Esophagus (tissue), 2 donors: Measurements from ENCODE around the gene CERK. TPM values are rescaled to one million over a fixed set of nuclear protein-coding genes. Genes with fewer than 3 reads are reported as not detected.

Experiments used
- H3K27ac ChIP-seq, 2 donors: one replicate each; pipeline ENCODE4 v1.5.1; 2013; ENCODE audit warnings: low read depth in 2 of 2, mild to moderate bottlenecking in 2 of 2, inconsistent platforms in 1 of 2, low read length in 1 of 2, moderate library complexity in 1 of 2
- H3K27me3 ChIP-seq, 2 donors: one replicate each; pipeline ENCODE4 v1.6.1; 2013; ENCODE audit warnings: low read length in 2 of 2, control low read depth in 1 of 2, mild to moderate bottlenecking in 1 of 2; ENCODE audit not compliant: insufficient read depth in 2 of 2, control insufficient read depth in 1 of 2
- H3K36me3 ChIP-seq, 2 donors: one replicate each; pipeline ENCODE4 v1.6.1; 2013; ENCODE audit warnings: low read length in 1 of 2; ENCODE audit not compliant: control insufficient read depth in 2 of 2, insufficient read depth in 2 of 2
- H3K4me1 ChIP-seq, 2 donors: one replicate each; pipeline ENCODE4 v1.6.1; 2013; ENCODE audit warnings: low read length in 1 of 2; ENCODE audit not compliant: control insufficient read depth in 2 of 2, insufficient read depth in 2 of 2
- H3K4me3 ChIP-seq, 2 donors: one replicate each; pipeline ENCODE4 v1.5.1; 2013; ENCODE audit warnings: low read length in 2 of 2, mild to moderate bottlenecking in 2 of 2, low read depth in 1 of 2, moderate library complexity in 1 of 2
- H3K9me3 ChIP-seq, 2 donors: one replicate each; pipeline ENCODE4 v1.6.1; 2013; ENCODE audit warnings: mild to moderate bottlenecking in 2 of 2, low read depth in 1 of 2, low read length in 1 of 2, moderate library complexity in 1 of 2; ENCODE audit not compliant: control insufficient read depth in 2 of 2, insufficient read depth in 1 of 2
- WGBS, 2 donors: extraction: QIAGEN DNeasy Blood & Tissue Kit; methylation state at CpG; one replicate each; pipeline ENCODE4 v1.1.7; 2013; 5-methylcytosine and 5-hydroxymethylcytosine counted together
- polyA plus RNA-seq, 2 donors: library from polyadenylated mRNA; stranded (reverse); fragments of 200-250 nt; gene quantifications; one replicate each; pipeline ENCODE4 v1.2.3, GENCODE V29; 2013
- donor health status: healthy with polysubstance abuse.
- donor health status: Bipolar disorder and iron deficiency.

CERK gene
- polyA plus RNA-seq, 2 donors = 8.7 to 13.4 TPM

- Histone ChIP-seq H3K36me3 (peaks cover 6 to 25% of the 10 kb centered on the region in 2 donors), H3K4me1 (peaks cover 0 to 3% of the 10 kb centered on the region in 2 donors), H3K27me3 (no peaks in the 10 kb centered on the region), H3K4me3 (no peak overlapping the region), H3K9me3 (no peaks in the 10 kb centered on the region), H3K27ac (no peak overlapping the region)
- WGBS, 2 donors = 80 to 88% methylated on average over 15 of the region's 15 CpGs
Observed at GRCh38 chr22:46687048-46687444, 51.0 kb downstream of the CERK start.

GRCh38 chr22:46686221-46687047, 51.6 kb downstream of the CERK start:
- H3K27ac ChIP-seq = peak overlapping the region in 1 of 2 donors; percentile 37

DNA sequence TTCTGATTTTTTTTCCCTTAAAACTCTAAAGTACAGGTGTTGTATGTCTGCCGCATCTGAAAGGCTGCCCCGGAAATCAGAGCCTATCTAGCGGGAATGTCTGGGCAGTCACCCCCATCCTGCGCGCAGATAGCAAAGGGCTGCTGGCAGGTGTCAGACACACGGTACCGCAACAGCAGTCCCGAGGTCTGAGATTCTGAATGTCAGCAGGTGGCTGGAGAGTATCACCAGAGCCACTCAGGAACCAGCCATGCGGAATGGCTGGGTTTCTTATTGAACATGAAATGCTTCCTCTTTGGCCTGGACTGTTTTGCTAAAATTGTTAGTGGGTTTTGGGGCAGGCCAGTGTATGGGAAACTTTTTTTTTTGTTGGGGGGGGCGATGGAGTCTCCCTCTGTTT, 53.3 kb downstream of the CERK start:
- H3K36me3 ChIP-seq = peaks cover 0 to 13% of the 10 kb centered on the region in 2 donors
- H3K9me3 ChIP-seq = no peaks in the 10 kb centered on the region
- 71 to 82% methylated on average over 10 of the region's 10 CpGs for whole genome bisulfite sequencing, 2 donors
- peaks cover 0 to 3% of the 10 kb centered on the region in 2 donors for H3K4me1 ChIP-seq
- H3K27ac ChIP-seq = no peak overlapping the region
- no peaks in the 10 kb centered on the region for H3K27me3 ChIP-seq
- H3K4me3 ChIP-seq = no peak overlapping the region

More at GRCh38 chr22:46686221-46687047, 51.6 kb downstream of the CERK start:
- 63 to 80% methylated on average over 33 of the region's 33 CpGs for WGBS, 2 donors
- Histone ChIP-seq H3K9me3 (no peaks in the 10 kb centered on the region), H3K27me3 (no peaks in the 10 kb centered on the region), H3K4me3 (no peak overlapping the region), H3K36me3 (peaks cover 6 to 19% of the 10 kb centered on the region in 2 donors), H3K4me1 (peaks cover 0 to 3% of the 10 kb centered on the region in 2 donors)

- H3K27ac ChIP-seq = no peak overlapping the region
- H3K4me1 ChIP-seq = peaks cover 0 to 3% of the 10 kb centered on the region in 2 donors
- no peaks in the 10 kb centered on the region for H3K9me3 ChIP-seq
- H3K4me3 ChIP-seq = no peak overlapping the region
- H3K36me3 ChIP-seq = peaks cover 0 to 18% of the 10 kb centered on the region in 2 donors
- WGBS, 2 donors = 91 to 92% methylated on average over 19 of the region's 19 CpGs
- H3K27me3 ChIP-seq = no peaks in the 10 kb centered on the region
Observed at GRCh38 chr22:46682011-46682731, 55.9 kb downstream of the CERK start.

GRCh38 chr22:46681010-46681409, 57.0 kb downstream of the CERK start:
- no peaks in the 10 kb centered on the region for H3K9me3 ChIP-seq
- H3K27ac ChIP-seq = no peak overlapping the region
- H3K27me3 ChIP-seq = no peaks in the 10 kb centered on the region
- WGBS, 2 donors = 78 to 85% methylated on average over 7 of the region's 7 CpGs
- H3K4me1 ChIP-seq = peaks cover 0 to 3% of the 10 kb centered on the region in 2 donors
- H3K4me3 ChIP-seq = no peak overlapping the region
- H3K36me3 ChIP-seq = peaks cover 0 to 21% of the 10 kb centered on the region in 2 donors

GRCh38 chr22:46679706-46680269, 58.3 kb downstream of the CERK start:
- H3K27ac ChIP-seq = no peak overlapping the region
- WGBS, 2 donors = 63 to 66% methylated on average over 16 of the region's 16 CpGs
- H3K4me1 ChIP-seq = peaks cover 0 to 3% of the 10 kb centered on the region in 2 donors
- no peak overlapping the region for H3K4me3 ChIP-seq
- H3K9me3 ChIP-seq = no peaks in the 10 kb centered on the region
- H3K27me3 ChIP-seq = no peaks in the 10 kb centered on the region
- H3K36me3 ChIP-seq = peaks cover 0 to 32% of the 10 kb centered on the region in 2 donors

- no peak overlapping the region for H3K27ac ChIP-seq
Observed at GRCh38 chr22:46678785-46679700, 59.0 kb downstream of the CERK start.

DNA sequence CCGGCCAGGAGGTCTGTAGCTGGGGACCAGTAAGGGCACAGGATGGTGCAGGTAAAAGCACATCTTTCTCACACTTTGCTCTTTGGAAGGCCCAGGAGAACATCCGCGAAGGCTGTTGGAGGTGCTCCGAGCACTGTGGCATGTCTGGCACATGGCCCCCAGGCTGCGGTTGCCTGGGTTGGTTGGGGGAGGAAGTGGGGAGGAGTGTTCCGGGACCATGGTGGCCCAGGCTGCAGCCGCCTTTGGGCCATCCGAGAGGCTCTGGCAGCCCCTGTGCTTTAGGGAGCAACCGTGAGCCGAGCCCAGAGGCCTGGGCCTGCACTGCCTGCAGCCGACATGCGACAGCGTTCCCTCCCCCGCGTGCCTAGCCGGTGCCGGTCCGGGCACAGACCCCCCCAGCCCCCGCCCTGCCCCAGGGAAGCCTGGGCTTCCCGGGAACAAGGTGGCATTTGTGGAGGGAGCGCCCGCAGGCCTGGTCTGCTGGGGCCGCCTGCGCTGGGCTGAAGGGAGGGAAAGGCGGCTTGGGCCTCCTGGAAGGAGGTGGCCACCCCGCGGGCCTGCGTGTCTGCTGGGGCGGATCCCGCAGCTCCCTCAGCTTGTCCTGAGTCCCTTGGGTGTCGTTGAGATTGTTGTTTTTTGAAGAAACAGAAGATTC, 59.9 kb downstream of the CERK start:
- Histone ChIP-seq H3K9me3 (no peaks in the 10 kb centered on the region), H3K4me1 (peaks cover 2 to 3% of the 10 kb centered on the region in 2 donors), H3K27me3 (no peaks in the 10 kb centered on the region), H3K4me3 (no peak overlapping the region), H3K27ac (no peak overlapping the region), H3K36me3 (peaks cover 5 to 43% of the 10 kb centered on the region in 2 donors)
- 88 to 92% methylated on average over 28 to 31 of the region's 31 CpGs for WGBS, 2 donors

More at GRCh38 chr22:46678785-46679700, 59.0 kb downstream of the CERK start:
- H3K36me3 ChIP-seq = peaks cover 0 to 38% of the 10 kb centered on the region in 2 donors
- no peaks in the 10 kb centered on the region for H3K9me3 ChIP-seq
- H3K4me1 ChIP-seq = peaks cover 0 to 3% of the 10 kb centered on the region in 2 donors
- WGBS, 2 donors = 81 to 86% methylated on average over 43 to 44 of the region's 44 CpGs
- no peaks in the 10 kb centered on the region for H3K27me3 ChIP-seq
- no peak overlapping the region for H3K4me3 ChIP-seq
